ENCODE results near the gene BTG1.

- TF ChIP-seq FOXK2 (IDR thresholded peaks at IDR 0.05) (no peak), FOXA1 (IDR thresholded peaks at IDR 0.05) (no peak), CTBP1 (IDR thresholded peaks at IDR 0.05; ENCODE audit: borderline replicate concordance) (no peak), ZNF384 (IDR thresholded peaks at IDR 0.05) (no peak), SUZ12 (IDR thresholded peaks at IDR 0.05) (no peak), NFRKB (IDR thresholded peaks at IDR 0.05) (no peak)
These were observed 7.0 kb downstream of the BTG1 start for GRCh38 chr12:92138626-92139025.

All from HEK293T (cell line).